ENCODE results near the gene TMEM165. TPM values are rescaled to one million over a fixed set of nuclear protein-coding genes. Genes with fewer than 3 reads are reported as not detected.

The TMEM165 gene
- total RNA-seq, 3 donors from 2014 or later = 72.3 to 75.1 (median 75.0) TPM

DNA sequence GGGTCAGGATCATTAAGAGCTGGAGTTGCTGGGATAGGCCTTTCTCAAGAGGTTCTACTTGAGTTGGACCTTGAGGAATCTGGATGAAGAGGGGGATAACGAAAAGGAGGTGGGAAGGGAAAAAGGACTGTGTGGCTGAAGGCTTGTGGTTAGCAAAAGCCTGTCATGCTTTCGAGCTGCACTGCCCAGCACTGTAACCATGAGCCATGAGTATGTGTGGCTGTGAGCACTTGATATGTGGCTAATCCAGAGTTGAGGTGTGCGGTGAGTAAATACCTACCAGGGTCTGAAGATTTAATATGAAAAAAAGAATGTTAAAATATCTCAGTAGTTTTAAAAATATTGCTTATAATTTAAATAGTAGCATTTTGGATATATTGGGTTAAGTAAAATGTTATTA, 11.4 kb downstream of the TMEM165 start:
- H3K4me1 Mint-ChIP-seq (ENCODE audit: low read depth) = peaks cover 42% of the 10 kb centered on the region
- no peak for ATAC-seq
- peaks cover 30% of the 10 kb centered on the region for H3K36me3 Mint-ChIP-seq (ENCODE audit: insufficient read depth)
- no peaks in the 10 kb centered on the region for H3K9me3 Mint-ChIP-seq
- no peak overlapping the region for H3K4me3 Mint-ChIP-seq
- DNase-seq = no peak
- no peaks in the 10 kb centered on the region for H3K27me3 Mint-ChIP-seq (ENCODE audit: low read depth)

DNA sequence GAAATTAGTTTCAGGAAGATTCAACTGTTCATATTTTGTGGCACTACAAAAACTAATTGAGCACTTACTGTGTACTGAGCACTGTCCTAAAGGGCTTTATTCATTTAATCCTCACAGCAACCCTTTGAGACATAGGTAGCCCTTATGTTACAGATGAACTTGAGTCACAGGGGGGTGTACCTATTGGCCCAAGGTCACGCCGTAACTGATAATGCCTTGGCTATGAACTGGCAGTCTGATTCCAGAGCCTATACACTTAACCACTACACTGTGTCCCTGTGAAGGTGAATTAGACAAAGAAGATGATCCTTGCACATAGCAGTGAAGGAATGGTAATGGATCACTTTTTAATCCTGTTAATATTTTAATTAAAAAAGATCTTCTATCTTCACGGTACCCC, 12.0 kb downstream of the TMEM165 start:
- no peak for DNase-seq
- H3K36me3 Mint-ChIP-seq (ENCODE audit: insufficient read depth) = peaks cover 30% of the 10 kb centered on the region
- no peaks in the 10 kb centered on the region for H3K9me3 Mint-ChIP-seq
- ATAC-seq = no peak
- H3K27me3 Mint-ChIP-seq (ENCODE audit: low read depth) = no peaks in the 10 kb centered on the region
- H3K4me3 Mint-ChIP-seq = no peak overlapping the region
- peaks cover 42% of the 10 kb centered on the region for H3K4me1 Mint-ChIP-seq (ENCODE audit: low read depth)

GRCh38 chr4:55409468-55410171, 13.9 kb downstream of the TMEM165 start:
- Mint-ChIP-seq H3K9me3 (no peaks in the 10 kb centered on the region), H3K4me1 (ENCODE audit: low read depth) (peaks cover 35% of the 10 kb centered on the region), H3K36me3 (ENCODE audit: insufficient read depth) (peaks cover 25% of the 10 kb centered on the region), H3K27me3 (ENCODE audit: low read depth) (no peaks in the 10 kb centered on the region), H3K4me3 (no peak overlapping the region)
- ATAC-seq (no peak), DNase-seq (no peak)

- Mint-ChIP-seq H3K9me3 (no peaks in the 10 kb centered on the region), H3K4me1 (ENCODE audit: low read depth) (peaks cover 33% of the 10 kb centered on the region), H3K4me3 (no peak overlapping the region), H3K36me3 (ENCODE audit: insufficient read depth) (peaks cover 26% of the 10 kb centered on the region), H3K27me3 (ENCODE audit: low read depth) (no peaks in the 10 kb centered on the region)
- no peak for DNase-seq
- no peak for ATAC-seq
These were observed 14.7 kb downstream of the TMEM165 start for GRCh38 chr4:55410431-55410830.

GRCh38 chr4:55411621-55412020, 15.9 kb downstream of the TMEM165 start:
- DNase-seq = no peak
- H3K27me3 Mint-ChIP-seq (ENCODE audit: low read depth) = no peaks in the 10 kb centered on the region
- H3K9me3 Mint-ChIP-seq = no peaks in the 10 kb centered on the region
- ATAC-seq = no peak
- H3K4me1 Mint-ChIP-seq (ENCODE audit: low read depth) = peaks cover 24% of the 10 kb centered on the region
- no peak overlapping the region for H3K4me3 Mint-ChIP-seq
- peaks cover 20% of the 10 kb centered on the region for H3K36me3 Mint-ChIP-seq (ENCODE audit: insufficient read depth)

DNA sequence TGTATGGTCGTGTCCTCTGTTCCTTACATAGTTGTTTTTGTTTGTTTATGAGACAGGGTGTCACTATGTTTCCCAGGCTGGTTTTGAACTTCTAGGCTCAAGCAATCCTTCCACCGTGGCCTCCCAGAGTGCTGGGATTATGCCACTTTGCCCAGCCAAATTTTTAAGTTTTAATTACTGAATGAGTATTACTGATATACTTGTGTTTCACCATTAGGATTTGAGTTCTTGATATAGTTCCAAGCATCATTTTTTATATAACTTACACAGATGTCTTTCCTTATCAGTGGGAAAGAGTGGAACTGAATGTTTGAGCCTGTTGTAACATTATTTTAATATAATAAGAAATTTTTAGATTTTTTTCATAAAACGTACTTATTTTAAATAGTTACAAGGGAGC, 20.4 kb downstream of the TMEM165 start:
- H3K9me3 Mint-ChIP-seq = no peaks in the 10 kb centered on the region
- ATAC-seq (no peak), DNase-seq (no peak)
- no peak overlapping the region for H3K4me3 Mint-ChIP-seq
- no peaks in the 10 kb centered on the region for H3K27me3 Mint-ChIP-seq (ENCODE audit: low read depth)
- peaks cover 27% of the 10 kb centered on the region for H3K36me3 Mint-ChIP-seq (ENCODE audit: insufficient read depth)
- peaks cover 3% of the 10 kb centered on the region for H3K4me1 Mint-ChIP-seq (ENCODE audit: low read depth)

DNA sequence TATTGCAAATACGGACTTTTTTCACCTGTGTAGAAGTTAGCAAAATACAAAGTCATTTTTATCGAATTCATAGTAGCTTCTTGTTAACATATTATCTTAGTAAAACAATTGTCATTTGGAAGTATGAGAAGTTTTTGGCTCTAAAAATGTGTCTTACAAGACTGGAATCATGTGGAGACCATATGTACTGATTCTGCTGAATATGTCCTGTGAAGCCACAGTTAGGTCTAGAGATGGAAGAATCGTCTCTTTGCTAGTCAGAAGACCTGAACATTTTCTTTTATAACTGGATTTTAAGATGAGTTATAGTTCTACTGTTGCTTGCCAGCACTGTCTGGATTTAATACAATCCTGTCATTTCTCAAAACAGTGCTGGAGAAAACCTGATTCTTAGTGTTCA, 29.0 kb downstream of the TMEM165 start:
- H3K36me3 Mint-ChIP-seq (ENCODE audit: insufficient read depth) = peaks cover 45% of the 10 kb centered on the region
- DNase-seq (no peak), ATAC-seq (no peak)
- no peak overlapping the region for H3K4me3 Mint-ChIP-seq
- no peaks in the 10 kb centered on the region for H3K4me1 Mint-ChIP-seq (ENCODE audit: low read depth)
- H3K27me3 Mint-ChIP-seq (ENCODE audit: low read depth) = no peaks in the 10 kb centered on the region
- no peaks in the 10 kb centered on the region for H3K9me3 Mint-ChIP-seq

GRCh38 chr4:55431710-55432336, 36.1 kb downstream of the TMEM165 start:
- Mint-ChIP-seq H3K9me3 (no peaks in the 10 kb centered on the region), H3K36me3 (ENCODE audit: insufficient read depth) (peaks cover 16% of the 10 kb centered on the region), H3K4me3 (no peak overlapping the region), H3K4me1 (ENCODE audit: low read depth) (peaks cover 15% of the 10 kb centered on the region), H3K27me3 (ENCODE audit: low read depth) (no peaks in the 10 kb centered on the region)
- ATAC-seq = no peak
- no peak for DNase-seq

GRCh38 chr4:55435141-55435841, 39.5 kb downstream of the TMEM165 start:
- Mint-ChIP-seq H3K4me1 (ENCODE audit: low read depth) (peaks cover 15% of the 10 kb centered on the region), H3K4me3 (no peak overlapping the region), H3K9me3 (no peaks in the 10 kb centered on the region), H3K27me3 (ENCODE audit: low read depth) (no peaks in the 10 kb centered on the region), H3K36me3 (ENCODE audit: insufficient read depth) (peaks cover 30% of the 10 kb centered on the region)
- ATAC-seq (peak; percentile 81 to 88), DNase-seq (no peak)

DNA sequence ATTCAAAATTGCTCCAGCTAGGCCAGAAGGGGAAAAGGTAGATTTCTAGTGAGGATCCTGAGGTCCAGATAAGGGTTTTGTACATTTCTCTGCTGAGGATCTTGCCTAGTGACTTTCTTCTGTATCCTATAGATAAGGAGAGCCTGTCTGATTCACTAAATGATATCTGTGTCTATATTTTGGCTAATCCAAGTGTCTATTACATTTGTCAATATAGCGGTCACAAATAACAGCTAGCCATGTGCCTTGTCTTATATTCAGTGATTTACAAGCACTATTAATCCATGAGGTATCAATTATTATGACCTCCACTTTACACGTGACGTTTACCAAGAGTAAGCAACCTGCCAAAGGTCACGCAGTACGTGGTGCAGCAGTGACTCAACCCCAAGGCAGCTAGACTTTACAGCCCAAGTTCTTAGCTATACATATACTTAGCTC, 41.6 kb downstream of the TMEM165 start:
- Mint-ChIP-seq H3K27me3 (ENCODE audit: low read depth) (no peaks in the 10 kb centered on the region), H3K4me3 (no peak overlapping the region), H3K9me3 (no peaks in the 10 kb centered on the region), H3K36me3 (ENCODE audit: insufficient read depth) (peaks cover 29% of the 10 kb centered on the region), H3K4me1 (ENCODE audit: low read depth) (peaks cover 16% of the 10 kb centered on the region)
- ATAC-seq (no peak), DNase-seq (no peak)

DNA sequence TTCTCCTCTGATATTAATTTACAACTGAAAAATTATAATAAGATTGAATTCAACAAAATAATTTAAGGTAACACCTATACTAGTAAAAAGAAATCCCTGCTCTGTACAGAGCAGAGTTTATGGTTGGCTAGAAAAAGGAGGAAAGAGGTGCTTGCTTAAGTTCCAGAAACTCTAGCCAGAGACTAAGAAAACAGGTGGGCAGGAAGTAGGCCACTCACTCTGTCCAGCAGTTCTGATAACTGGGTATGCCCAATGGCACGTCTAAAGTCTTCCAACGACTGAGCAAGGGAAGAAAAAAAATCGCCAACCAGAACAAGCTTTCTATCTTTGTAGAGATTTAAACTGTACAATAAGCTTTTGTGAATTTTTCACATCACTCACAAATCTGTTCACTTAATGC, 42.1 kb downstream of the TMEM165 start:
- H3K4me1 Mint-ChIP-seq (ENCODE audit: low read depth) = peaks cover 19% of the 10 kb centered on the region
- no peaks in the 10 kb centered on the region for H3K9me3 Mint-ChIP-seq
- H3K36me3 Mint-ChIP-seq (ENCODE audit: insufficient read depth) = peaks cover 31% of the 10 kb centered on the region

GRCh38 chr4:55438314-55438713, 42.6 kb downstream of the TMEM165 start:
- peaks cover 31% of the 10 kb centered on the region for H3K36me3 Mint-ChIP-seq (ENCODE audit: insufficient read depth)
- ATAC-seq = no peak
- peaks cover 19% of the 10 kb centered on the region for H3K4me1 Mint-ChIP-seq (ENCODE audit: low read depth)
- H3K27me3 Mint-ChIP-seq (ENCODE audit: low read depth) = no peaks in the 10 kb centered on the region
- no peak overlapping the region for H3K4me3 Mint-ChIP-seq
- DNase-seq = no peak
- H3K9me3 Mint-ChIP-seq = no peaks in the 10 kb centered on the region

More for the DNA sequence above, 42.1 kb downstream of the TMEM165 start:
- no peaks in the 10 kb centered on the region for H3K27me3 Mint-ChIP-seq (ENCODE audit: low read depth)
- DNase-seq (no peak), ATAC-seq (no peak)
- no peak overlapping the region for H3K4me3 Mint-ChIP-seq

GRCh38 chr4:55439023-55439422, 43.3 kb downstream of the TMEM165 start:
- no peak for DNase-seq

GRCh38 chr4:55440786-55441185, 45.0 kb downstream of the TMEM165 start:
- Mint-ChIP-seq H3K4me3 (no peak overlapping the region), H3K9me3 (no peaks in the 10 kb centered on the region), H3K27me3 (ENCODE audit: low read depth) (no peaks in the 10 kb centered on the region), H3K4me1 (ENCODE audit: low read depth) (peaks cover 7% of the 10 kb centered on the region), H3K36me3 (ENCODE audit: insufficient read depth) (peaks cover 30% of the 10 kb centered on the region)
- DNase-seq = no peak
- ATAC-seq = no peak

More at GRCh38 chr4:55439023-55439422, 43.3 kb downstream of the TMEM165 start:
- Mint-ChIP-seq H3K27me3 (ENCODE audit: low read depth) (no peaks in the 10 kb centered on the region), H3K9me3 (no peaks in the 10 kb centered on the region), H3K36me3 (ENCODE audit: insufficient read depth) (peaks cover 35% of the 10 kb centered on the region), H3K4me3 (no peak overlapping the region), H3K4me1 (ENCODE audit: low read depth) (peaks cover 19% of the 10 kb centered on the region)
- ATAC-seq = no peak

DNA sequence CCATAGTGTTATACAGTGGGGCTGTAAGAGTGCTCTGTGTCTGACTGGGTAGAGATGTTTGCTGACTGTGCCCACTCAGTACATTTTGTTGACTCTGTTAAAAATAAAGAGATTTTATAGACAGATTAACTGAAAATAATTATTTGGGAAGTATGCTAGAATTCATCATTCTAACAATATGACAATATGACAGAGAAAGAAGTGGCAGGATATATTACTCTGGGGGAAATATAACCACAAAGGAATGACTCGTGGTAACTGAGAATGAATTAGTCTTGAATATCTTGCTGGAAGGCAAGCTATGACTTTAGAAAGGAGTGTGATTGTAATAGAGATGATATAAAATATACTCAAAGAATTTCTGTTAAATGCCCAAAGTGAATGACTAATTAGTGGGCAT, 46.8 kb downstream of the TMEM165 start:
- Mint-ChIP-seq H3K4me1 (ENCODE audit: low read depth) (peaks cover 6% of the 10 kb centered on the region), H3K9me3 (no peaks in the 10 kb centered on the region), H3K27me3 (ENCODE audit: low read depth) (no peaks in the 10 kb centered on the region), H3K4me3 (no peak overlapping the region), H3K36me3 (ENCODE audit: insufficient read depth) (peaks cover 30% of the 10 kb centered on the region)
- ATAC-seq (no peak), DNase-seq (no peak)

Data from activated T-cell treated with anti-CD3 and anti-CD28 coated beads, Interleukin-2, amount 50 U/mL, for 4 hours (primary cell).